DMS53 treated with DMSO at 0.1 percent for 48 hours (cell line): ENCODE results near the gene RANBP3.

Experiments
- DNase-seq: peaks from one replicate; lab custom pipeline; 2025; ENCODE audit not compliant: unreplicated experiment; lab: John Stamatoyannopoulos, UW

RANBP3 gene

DNA sequence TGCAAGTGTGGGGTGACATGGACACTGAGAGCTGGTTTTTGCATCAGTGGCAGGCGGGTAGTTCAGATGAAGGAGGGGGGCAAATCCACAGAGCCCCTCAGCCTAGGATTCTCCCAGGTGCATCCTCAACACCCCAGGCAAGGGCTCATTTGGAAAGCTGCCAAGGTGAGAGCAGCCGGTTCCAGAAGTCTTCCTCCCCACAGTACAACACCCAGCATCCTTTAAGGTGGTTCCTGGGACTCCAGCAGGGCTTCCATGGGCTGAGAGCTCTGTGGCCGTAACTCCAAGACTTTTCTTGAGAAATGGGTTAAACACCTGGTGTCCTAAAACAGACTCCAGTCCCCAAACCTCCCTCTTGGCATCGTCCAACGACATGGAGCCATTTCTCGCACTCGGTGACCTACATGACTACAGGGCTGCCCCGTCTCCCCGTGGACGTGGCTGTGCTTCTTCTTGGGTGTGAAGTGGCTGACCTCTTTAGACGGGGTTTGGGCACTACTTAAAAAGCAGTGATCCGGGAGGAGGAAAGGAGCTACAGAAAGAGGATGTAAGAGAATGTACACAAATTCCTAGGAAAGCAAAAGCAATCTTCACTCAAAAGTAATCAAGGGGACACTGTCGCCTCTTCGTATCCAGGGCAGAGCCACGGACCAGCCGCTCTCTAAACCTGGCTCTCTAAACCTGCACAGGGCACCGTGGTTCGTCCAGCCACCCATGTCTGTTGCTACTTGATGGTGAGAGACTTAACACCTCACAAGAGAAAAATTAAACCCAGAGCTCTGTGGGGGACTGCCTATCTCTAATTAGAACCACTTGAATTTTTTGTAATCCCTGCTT lies 25.5 kb downstream of the RANBP3 start:
- no peak for DNase-seq

DNA sequence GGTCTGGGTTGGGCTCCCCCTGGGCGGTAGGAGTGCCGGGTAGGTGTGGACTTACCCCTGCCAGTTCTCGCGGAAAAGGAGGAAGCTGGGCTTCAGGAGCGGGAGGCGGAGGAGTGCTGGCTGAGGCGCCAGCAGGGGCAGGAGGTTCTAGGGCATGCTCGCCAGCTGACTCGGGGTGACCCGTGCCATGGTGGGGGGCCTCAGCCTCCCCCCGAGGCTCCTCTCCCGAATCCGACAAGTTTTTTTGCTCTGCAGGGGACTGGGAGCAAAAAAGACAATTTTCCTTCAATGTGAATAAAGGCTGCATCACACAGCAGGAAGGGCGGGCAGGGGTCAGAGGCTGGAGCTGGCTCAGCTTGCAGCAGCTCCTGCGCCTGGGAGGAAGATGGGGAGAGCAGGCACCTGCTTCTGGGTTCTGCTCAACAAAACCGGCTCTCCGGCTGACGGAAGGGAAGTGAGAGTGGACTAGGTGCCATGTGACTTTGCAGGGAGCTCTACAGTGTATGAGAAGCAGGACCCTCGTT lies 26.5 kb downstream of the RANBP3 start:
- DNase-seq, result no peak

DNA sequence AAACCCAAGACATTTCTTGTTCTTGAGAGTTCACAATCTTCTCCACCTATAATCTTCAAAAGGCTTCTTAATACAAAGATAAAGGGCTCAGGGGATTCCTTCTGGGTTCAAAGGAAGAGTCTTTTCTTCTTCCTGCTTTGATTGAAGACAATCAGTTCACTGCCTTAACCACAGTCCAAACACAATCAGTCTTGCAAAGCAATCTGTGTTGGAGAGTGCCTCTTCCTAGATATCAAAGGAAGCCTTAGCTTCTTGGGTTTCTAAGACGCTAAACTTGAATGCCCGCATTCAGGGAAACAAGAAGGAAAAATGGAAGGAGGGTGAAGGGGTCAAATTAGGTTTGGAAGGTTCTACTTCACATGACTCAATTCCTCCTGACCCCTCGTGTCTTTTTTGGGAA lies 27.2 kb downstream of the RANBP3 start:
- no peak for DNase-seq

DNA sequence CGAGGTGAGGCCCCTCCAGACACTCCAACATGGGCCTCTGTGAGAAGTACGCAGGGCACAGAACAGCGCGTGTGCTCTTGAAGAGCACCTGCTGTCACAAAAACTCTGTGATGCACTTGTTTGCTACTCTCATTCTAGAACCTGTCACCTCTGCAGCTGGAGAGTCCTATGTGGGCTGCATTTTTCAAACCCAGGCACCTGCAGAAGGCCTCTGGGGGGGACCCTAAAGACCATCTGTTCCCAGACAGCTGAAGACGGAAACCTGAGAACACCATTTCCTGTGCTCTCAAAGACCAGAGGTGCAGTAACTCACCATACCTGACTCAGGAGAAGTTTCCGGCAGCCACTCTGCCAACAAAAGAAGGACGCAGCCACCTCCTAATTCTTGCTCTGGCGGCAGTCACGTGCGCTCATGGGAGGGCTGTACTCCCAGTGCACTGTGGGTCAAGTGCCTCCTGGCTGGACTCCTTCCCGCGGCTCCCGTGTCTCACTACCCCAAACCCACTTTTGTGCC lies 28.1 kb downstream of the RANBP3 start:
- DNase-seq, result peak; percentile 64

DNA sequence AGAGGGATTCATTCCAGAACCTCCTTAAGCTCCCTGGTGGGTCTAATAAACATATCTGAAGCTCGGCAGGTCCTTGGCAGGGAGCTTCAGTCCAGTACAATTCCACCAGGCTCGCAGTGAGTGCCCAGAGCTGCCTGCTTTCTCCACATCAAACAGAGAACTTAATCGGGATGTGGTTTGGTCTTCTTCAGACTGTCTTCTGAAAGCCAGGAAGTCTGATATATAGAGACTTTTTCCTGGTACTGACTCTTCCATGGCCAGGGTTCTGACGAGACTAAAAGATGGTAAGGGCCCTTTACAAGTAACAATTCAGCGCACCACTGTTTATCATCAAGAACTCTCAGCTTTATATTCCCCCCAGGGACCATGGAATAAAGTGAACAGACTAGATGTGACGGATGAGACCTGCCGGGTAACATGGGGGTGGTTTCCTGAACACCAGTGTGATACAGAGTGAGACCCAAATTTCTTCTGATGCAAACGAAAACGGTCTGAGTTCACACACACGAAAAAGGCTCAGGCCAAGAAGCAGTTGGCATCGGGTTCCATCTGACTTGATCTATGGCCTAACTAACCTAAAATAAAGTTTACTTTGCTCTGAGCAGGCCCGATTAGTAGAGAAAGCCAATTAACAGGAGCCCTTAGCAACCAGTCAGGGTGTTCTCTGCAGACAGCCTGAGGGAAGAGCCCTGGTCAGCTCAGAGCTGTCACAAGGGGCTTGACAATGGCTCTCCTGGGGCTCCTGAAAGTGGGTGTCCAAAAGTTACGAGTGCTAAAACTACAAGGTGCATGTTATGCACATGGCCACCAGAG lies 29.0 kb downstream of the RANBP3 start:
- DNase-seq, result no peak

DNA sequence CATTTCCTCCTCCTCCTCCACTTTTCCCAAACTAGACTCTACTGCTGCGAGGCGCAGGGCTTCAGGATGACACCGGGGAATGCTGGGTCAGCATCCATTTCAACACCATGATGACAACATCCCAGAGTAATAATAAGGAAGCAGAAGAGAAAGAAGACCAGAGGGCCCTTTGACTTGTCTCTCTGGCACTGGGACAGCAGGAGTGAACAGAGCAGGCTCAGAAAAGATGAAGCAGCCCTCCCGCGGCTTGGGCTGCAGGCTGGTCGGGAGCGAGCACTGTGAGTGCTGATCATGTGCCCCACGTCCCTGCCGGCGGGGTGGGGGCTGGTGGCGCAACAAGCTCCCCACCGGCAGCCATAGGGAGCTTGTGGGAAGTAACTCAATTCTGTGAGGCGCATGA lies 30.5 kb downstream of the RANBP3 start:
- no peak for DNase-seq

DNA sequence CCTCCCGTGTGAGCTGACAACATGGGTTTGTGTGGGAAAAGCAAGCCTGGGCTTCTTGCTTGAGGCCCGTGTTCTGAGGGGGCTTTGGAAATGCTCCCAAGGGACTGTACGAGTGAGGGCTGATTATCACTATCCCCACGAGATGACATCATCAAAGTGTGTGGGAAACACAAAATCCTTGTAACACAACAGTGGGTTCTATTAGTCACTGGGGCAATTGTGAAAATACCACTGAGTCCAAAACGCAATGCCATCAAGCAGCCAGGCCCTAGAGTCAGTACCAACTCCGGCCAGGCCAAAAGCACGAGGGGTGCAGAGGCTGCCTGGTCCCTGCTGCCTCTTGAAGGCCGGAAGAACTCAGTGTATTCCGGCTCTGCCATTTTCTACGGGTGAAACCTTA lies 34.3 kb downstream of the RANBP3 start:
- DNase-seq, result no peak

DNA sequence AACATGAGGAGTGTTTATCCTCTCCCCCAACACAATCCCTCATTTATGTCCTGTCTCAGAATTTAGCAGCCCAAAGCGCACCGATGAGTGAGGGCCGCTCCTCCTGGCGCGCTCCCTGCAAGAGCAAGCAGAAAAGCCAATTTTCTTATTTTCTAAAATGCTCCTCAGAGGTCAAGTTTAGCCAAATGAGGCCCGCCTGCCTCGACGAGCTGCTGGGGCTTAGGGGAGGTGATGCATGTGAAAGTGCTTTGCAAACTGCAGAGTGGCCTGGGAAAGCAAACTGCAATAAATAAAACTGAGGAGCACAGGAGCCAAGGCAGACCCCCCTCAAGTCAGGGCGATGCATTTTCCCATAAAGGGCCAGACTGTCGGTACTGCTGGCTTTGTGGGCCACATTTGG lies 34.9 kb downstream of the RANBP3 start:
- DNase-seq, result no peak

DNA sequence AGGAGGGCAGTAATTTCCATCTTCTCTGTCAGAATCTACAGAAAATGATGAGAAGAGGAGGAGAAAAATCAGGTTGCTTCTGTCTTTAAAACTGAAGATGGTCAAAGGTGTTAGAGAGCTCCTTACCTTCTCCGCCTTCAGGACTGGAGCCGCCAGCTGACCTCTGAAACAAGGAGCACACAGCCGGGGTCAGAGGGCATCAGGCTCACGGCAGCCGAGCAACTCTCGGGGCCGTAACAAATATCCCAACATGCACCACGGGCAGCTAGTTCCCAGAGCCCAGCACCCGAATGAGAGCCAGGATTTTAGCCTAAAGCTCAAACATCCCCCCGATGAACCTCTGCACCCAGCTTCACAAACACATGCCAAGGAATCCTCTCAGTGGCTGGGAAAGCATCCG lies 36.3 kb downstream of the RANBP3 start:
- DNase-seq, result no peak

DNA sequence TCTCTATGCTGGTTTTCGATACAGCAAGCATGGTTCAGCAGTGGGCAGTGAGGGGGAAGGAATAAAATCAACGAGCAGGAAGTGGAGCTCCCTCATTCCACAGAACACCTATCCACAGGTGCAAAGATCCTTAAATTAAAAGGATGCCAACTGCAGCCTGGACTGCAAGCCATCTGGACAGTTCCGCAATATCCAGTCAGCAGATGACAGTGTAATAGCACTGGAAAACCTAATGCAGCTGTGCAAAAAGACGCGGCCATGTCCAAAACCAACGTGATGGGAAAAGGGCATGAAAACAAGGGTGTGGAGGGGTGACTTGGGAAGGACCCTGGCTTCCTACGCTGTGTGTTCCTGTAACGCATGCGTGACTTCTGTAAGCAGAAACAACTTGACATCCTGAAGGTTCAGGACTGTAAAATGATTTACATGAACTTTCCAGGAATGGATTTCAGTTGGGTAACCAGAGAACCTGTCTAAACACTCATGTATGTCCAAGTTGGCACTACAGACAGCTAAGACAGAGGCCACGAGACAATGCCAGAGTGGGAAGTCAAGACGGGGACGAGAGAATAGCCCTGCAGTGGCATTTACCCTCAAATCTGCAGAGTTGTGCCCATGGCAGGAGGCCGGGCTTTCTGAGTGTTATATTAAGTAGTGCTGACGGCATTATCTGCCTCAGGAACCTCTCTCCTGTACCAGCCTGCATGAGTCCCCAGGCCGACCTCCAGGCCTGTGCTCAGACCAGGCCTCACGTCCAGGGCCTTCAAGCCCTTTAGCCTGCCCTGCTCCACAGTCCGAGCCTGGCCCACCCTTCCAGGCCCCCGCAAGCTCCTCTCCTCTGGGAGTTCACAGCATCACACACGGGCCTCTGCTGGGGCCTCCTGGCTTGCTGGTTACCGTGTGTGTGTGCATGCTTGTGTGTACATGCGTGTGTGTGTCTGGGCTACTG lies 37.4 kb downstream of the RANBP3 start:
- no peak for DNase-seq

DNA sequence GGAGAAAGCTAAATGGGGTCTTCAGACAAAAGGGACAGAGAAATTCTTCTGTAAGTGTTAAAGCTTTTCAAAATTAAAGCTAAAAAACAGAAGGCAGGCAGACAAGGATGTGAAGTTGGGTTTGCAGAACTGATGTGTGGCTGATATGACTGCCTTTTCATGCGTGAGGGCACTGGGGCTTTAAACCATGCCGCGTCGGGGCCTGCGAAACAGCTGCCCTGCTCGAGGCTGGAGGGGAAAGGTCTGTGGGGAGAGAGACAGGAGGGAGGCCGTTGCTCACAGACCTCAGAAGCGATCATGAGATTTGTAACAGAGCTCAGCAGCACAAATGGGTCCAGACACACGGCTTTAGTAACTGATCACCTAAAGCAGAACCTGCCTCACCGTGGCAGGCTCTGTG lies 40.4 kb downstream of the RANBP3 start:
- DNase-seq, result no peak

DNA sequence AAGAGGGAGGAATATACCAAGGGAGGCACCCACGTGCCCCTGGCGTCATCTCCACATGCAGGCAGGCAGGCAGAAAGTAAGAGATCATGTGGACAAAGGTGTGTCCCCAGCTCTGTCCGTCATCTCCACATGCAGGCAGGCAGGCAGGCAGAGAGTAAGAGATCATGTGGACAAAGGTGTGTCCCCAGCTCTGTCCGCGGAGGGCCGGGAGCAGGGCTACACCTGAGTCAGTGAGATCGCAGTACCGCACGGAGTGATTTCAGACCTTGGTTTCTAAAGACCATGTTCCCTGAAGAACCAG lies 41.7 kb downstream of the RANBP3 start:
- DNase-seq, result no peak

DNA sequence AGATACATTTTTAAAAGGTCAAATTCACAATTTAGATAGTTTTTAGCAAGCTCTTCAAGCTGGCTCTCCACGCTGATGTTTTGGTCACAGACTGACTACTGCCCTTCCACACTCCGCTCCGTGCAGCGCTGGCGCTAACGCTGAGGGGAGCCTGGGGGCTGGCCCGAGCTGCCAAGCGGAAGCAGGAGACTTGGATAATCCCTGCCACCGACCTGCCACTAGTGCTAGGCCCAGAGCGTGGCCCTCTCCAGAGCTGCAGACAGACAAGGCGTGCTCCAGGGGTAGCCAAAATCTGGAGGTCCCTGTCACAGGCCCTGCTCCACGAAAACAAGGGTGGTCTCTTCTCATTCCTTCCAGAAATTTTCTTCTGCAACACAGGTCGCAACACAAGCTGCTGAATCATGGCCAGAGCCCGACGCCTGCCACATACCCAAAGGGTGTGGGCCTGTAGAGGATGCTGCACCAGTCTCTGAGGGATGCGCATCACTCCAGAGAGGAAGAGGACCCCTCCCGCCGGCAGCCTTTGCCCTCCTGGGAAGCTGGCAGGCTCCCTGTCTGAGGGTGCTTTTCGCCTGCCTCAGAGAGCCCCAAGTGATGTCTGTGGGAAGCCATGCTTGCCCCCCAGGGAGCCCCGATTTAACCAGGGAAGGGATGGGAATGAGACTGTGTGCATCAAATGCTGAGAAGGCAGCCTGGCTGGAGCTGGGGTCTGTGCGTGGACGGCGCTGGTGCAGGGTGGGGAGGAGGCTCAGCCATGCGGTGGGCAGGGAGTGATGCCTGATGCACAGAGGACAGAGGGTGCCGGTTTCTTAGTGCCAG lies 42.3 kb downstream of the RANBP3 start:
- DNase-seq, result no peak

DNA sequence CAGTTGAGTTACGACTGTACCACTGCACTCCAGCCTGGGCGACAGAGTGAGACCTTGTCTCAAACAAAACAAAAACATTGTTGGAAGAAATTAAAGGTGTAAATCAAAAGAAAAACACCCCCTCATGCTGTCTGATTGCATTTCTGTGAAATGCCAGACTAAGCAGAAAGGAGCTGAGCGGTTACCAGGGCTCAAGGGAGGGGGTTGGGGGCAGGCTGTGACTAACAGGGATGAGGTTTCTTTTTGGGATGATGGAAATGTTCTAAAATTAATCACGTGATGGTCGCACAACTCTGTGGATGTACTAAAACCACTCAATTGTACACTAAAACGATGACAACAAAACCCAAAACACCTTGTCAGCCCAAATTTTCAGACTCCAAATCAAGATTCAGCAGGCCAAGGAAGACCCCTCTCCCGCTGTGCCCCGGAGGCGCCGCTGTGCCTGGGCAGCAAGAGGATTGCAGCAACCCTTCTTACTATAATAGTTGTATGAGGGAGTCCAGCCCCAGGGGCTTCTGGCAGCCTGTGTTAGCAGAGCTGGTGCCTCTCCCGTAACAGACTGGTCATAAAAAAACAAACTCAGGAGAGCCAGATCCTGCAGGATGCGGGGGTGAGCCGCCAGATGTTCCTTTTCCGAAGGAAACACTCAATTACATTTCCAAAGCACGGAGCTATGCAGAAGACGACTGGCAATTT lies 43.0 kb downstream of the RANBP3 start:
- no peak for DNase-seq

DNA sequence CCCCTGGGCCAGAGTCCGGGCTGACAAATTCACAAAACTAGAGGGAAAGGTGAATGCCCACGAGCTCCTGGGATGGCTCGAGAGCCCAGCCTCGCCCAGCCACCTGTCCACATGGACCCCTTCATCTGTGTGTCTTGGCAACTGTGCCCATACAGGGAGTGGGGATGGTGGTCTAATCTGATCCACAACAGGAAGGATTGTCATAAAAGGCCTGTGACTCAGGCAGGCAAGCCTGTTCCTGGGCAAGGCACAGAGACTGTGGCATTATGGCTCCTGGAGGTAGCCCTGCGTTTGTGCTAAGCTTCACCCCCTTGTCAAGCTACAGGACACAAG lies 43.9 kb downstream of the RANBP3 start:
- no peak for DNase-seq

DNA sequence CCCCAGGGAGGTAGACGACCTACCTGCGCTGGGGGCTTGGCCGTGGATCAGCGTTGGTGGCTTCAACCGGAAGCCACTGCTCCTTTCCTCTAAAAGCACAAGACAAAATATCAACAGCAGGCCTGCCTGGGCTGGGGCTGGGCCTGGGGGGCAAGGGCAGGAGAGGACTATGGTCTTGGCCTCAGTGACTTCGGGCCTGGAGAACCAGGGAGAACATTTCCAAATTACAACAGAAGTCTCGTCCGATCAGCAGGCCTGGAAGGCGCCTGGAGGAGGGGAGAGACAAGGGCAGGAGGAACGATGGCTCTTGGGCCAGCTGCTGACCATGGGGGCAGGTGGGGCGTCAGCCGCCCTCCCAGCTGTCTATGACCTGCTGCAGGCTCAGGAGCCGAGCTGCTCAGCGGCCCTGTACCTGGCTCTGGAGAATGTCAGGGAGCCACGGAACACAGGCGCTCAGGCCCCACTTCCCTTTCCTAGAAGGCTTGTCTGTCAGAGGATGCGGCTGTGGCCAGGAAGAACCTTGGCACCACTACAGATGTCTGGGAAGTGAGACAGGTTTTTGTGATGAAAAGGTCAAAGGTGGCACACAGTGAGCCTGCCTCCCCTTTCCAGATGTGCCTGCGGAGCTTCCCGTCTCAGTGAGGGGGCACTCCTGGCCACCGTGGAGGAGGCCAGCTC lies 44.4 kb downstream of the RANBP3 start:
- no peak for DNase-seq

DNA sequence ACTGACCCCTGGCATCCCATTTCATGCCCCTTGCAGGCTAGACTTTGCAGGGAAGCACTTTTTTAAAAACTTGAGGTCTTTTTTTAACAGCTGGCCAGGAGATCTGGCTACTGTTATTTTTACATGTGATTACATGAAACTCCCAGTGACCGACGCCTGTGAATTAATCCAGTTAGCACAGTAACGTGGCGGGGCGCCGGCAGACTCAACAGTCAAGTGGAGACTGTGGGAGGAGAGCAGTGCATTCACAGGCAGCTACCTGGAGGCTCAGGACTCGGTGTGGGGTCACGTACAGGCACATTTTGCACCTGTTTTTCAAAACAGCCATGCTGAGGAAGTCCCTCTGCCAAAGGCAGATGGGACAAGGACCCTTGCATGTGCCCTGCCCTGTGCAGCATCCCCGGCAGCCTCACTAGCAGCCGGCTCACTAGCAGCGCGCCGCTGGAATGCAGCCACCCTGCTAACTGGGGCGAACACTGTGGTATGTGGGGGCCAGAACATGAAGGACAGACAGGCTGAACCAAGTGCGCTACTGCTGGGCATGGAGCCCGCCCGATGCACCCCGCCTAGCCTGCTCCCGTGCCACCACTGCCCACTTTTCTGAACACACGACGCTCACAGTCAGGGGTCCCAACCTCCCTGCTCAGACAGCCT lies 45.2 kb downstream of the RANBP3 start:
- no peak for DNase-seq

DNA sequence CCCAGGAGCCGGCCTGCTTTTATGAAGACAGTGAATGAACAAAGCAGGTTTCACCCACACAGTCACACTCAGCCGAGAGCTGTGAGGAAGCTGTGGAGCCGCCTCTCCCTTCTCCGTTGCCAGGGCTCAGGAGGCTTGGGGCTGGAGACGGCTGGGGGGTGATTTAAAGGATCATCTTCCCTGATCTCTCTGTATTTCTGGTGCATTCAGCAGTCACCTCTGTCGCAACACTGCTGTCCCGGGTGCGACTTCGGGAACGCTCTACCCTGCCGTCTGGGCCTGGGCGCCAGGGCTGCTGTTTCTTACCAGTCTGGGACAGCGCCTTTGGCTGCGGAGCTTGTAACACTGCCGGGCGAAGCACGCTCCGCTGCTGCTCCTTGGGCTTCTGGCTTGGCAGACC lies 45.8 kb downstream of the RANBP3 start:
- DNase-seq, result no peak

DNA sequence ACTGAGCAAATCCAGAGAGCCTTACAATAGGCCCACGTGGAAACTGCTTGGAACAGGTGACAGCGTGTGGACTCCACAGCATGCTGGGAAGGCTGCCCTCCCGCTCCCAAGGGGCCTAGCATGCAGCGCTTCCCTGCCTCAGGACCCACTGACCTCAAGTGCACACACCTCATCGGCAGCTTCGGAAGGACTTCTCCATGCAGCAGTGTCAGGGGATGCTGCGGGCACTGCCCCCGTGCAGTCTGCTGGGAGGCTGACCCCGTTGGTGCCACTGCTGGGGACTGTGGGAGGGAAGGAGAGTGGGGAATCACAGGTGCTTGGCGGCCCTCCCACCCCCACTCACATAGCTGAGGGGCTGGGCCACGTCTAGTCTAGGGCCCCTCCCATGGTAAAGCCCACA lies 46.7 kb downstream of the RANBP3 start:
- no peak for DNase-seq
